GM12801 (cell line): Measurements from ENCODE around the gene SERINC5.

Source experiments
- TF ChIP-seq, protein P1 (sequence below): IDR thresholded peaks from one replicate; pipeline ENCODE4 v1.5.1; 2011; ENCODE audit warnings: control low read depth; ENCODE audit not compliant: insufficient read length; ENCODE audit errors: extremely low read depth

SERINC5 gene

DNA sequence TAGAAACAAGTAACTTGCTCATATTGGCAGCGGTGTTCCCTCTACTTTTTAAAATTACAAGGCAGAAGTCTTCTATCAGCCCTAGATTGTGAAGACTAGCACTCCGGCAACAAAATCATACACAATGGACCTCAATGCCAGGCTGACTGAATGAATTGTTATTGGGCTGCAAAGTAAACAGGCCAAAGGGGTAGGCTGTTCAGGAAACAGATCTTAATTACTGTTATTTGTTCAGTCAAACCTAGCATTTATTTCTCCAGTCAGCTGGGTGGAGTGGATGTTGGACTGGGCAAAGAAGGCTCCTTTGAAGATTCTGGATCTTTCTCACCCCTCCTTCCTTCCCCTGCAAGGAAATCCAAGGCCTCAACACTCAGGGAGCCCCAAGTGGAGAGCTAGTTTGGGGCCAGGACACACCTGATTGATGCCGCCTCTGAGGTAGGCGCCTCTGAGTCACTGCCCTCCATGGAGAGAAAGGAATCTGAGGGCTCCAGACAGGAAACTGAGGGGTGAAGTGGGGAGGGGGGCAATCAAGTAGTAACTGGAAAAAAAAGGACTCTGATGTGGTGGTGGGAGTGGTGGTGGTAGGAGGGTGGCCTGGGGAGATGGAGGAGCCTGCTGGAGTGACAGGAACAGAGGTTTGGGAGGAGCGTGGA lies 35.5 kb downstream of the SERINC5 start:
- TF ChIP-seq, protein P1, sequence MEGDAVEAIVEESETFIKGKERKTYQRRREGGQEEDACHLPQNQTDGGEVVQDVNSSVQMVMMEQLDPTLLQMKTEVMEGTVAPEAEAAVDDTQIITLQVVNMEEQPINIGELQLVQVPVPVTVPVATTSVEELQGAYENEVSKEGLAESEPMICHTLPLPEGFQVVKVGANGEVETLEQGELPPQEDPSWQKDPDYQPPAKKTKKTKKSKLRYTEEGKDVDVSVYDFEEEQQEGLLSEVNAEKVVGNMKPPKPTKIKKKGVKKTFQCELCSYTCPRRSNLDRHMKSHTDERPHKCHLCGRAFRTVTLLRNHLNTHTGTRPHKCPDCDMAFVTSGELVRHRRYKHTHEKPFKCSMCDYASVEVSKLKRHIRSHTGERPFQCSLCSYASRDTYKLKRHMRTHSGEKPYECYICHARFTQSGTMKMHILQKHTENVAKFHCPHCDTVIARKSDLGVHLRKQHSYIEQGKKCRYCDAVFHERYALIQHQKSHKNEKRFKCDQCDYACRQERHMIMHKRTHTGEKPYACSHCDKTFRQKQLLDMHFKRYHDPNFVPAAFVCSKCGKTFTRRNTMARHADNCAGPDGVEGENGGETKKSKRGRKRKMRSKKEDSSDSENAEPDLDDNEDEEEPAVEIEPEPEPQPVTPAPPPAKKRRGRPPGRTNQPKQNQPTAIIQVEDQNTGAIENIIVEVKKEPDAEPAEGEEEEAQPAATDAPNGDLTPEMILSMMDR = no peak

DNA sequence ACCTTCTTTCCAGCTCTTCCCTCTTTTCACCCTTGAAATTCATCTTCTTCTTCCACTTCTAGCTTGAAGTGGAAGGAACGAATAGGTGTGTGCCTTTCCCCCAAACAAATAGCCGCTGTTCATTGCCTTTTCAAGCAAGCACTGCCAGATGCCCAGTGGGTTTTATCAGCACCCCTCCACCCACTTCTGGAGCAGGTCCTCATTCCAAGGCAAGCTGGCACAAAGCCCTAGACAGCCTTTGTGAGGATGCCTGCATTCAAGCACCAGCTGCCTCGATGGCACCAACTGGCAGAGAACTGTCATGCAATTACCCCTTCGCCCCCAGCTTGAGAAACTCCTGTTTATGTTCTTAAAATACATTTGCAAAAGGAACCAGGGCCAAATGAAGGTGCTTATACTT lies 36.5 kb downstream of the SERINC5 start:
- TF ChIP-seq, protein P1 = no peak

DNA sequence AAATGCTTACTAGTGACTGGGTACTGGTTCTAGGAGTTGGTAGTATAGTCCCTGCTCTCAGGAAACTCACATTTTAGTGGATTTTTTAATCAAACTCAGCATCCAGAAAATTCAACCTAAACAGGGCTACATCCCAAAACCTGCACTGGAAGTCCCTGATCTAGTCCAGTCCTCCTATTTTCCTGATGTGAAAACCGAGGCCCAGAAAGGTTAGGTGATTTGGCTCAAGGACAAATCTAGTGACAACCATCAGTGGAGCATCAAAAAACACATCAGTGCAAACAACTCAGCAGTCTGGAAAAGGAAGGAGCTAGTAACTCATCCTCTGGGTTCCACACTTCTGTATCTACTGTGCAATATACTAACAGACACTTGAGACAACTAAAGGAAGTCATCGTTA lies 38.2 kb downstream of the SERINC5 start:
- TF ChIP-seq, protein P1 = no peak

DNA sequence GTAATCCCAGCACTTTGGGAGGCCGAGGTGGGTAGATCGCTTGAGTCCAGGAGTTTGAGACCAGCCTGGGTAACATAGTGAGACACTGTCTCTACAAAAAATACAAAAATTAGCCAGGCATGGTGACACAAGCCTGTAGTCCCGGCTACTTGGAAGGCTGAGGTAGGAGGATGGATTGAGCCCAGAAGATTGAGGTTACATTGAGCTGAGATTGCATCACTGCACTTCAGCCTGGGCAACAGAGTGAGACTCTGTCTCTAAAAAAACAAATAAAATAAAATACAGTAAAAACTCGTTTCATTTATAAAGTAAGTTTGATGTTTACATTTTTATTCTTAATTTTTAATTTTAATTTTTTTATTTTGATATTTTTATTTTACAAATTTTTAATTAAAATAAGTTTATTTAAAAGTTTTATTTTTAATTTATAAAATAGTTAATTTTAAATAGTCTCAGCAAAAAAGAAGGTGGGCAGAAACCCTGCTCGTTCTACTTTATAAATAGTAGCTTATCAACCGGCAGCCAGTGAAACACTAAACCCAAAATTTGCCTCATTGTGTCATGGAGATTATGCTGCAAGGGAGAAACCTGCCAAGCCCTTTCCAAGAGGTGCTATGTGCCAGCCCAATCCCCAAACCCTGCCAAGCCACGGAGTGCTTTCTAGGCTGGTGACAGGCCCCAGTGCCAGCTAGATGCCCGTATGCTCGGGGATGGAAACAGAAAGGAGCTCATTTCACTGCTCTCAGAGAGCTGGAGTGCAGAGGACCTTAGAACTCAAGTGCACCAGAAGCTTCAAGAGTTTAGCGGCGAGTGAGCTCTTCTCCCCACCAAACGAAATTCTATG lies 38.9 kb downstream of the SERINC5 start:
- TF ChIP-seq, protein P1 = no peak

DNA sequence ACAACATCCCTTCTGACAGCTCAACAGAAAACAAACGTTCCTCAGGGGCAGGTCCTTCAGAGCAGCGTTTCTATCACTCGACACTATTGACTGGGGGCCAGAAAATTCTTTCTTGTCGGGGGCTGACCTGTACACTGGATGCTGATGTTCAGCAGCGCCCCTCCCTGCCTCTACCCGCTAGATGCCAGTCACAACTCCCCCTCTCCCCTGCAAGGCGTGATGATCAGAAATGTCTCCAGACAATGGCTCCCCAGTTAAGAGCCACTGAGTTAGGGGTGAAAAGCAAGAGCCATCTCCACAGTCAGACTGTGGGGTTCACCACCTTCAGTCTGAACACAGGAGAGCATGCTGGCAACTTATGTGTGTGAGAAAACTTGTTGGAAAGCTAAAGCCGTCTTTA lies 39.8 kb downstream of the SERINC5 start:
- TF ChIP-seq, protein P1 = no peak

DNA sequence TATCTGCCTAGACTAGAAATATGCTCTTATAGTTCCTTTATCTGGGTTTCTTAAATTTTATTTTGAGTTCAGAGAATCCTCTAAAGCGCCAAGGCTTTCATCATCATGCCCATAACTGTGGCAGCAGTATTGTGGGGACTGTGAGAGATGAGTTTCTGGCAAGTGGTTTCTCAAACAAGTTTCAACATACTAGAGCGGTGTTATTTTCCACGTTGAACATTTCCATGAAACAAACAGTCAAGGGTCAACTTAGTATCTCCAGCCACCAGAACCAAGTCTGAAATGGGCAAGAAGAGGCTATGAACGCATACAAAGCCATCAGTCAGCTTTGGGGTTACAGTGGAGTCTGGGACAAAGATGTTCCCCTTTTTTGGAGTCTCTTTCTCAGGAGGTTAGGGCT lies 40.3 kb downstream of the SERINC5 start:
- TF ChIP-seq, protein P1 = no peak

DNA sequence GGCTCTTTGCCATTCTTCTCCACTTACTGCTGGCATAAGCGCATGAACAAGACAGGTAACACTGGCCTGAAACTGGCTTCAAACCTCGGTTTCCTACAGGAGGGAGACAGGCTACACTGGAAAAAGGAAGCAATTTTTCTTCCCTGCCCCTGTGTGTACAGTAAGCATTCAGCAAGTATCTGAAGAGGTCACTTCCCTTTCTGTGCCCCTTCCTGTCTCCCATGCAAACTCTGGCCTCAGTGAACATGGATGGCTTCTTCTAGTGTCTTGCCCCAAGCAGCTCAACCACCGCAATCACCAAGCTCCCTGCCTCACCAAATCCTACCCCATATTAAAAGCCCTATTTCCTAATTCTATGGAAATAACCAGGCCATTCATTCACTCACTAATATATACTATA lies 42.4 kb downstream of the SERINC5 start:
- TF ChIP-seq, protein P1 = no peak
